HCT116 (cell line): ENCODE measurements around the gene TMC3.

Experiments
- ATF3 ChIP-seq: IDR thresholded peaks from 2 replicates; pipeline ENCODE4 v1.6.1; 2012
- CTCF ChIP-seq, 3 experiments: fragments of 200-600 bp in 1 of 3; sonication (generic) in 1 of 3; IDR thresholded peaks in 2 of 3; conservative IDR thresholded peaks in 1 of 3; 2 replicates each; pipeline ENCODE4 v1.5.1; 2012 to 2017; ENCODE audit warnings: low read depth in 2 of 3, low read length in 2 of 3, antibody characterized with exemption in 1 of 3, borderline replicate concordance in 1 of 3, control low read depth in 1 of 3, mild to moderate bottlenecking in 1 of 3, mixed read lengths in 1 of 3, mixed run types in 1 of 3, moderate library complexity in 1 of 3; ENCODE audit not compliant: insufficient read depth in 1 of 3
- EZH2 ChIP-seq: fragments of 200-600 bp; sonication (generic); IDR thresholded peaks from 2 replicates; pipeline ENCODE4 v1.6.1; 2017; ENCODE audit warnings: antibody characterized with exemption, mixed run types
- JUND ChIP-seq: IDR thresholded peaks from 2 replicates; pipeline ENCODE4 v1.6.1; 2012
- POLR2A ChIP-seq: IDR thresholded peaks from 2 replicates; pipeline ENCODE4 v1.7.0; 2011; ENCODE audit warnings: borderline replicate concordance; ENCODE audit not compliant: insufficient read depth, insufficient read length; ENCODE audit errors: extremely low read depth
- REST ChIP-seq: IDR thresholded peaks from 2 replicates; pipeline ENCODE4 v1.6.1; 2012; ENCODE audit warnings: low read depth
- SIN3A ChIP-seq: IDR thresholded peaks from 2 replicates; pipeline ENCODE4 v1.6.1; 2012; ENCODE audit warnings: low read depth
- YY1 ChIP-seq: IDR thresholded peaks from 2 replicates; pipeline ENCODE4 v1.6.1; 2011; ENCODE audit warnings: low read length, low read depth, moderate library complexity, mild to moderate bottlenecking; ENCODE audit not compliant: insufficient replicate concordance; ENCODE audit errors: extremely low read depth
- ZNF274 ChIP-seq: fragments of 200-500 bp; sonication (Bioruptor generic); IDR thresholded peaks from 2 replicates; pipeline ENCODE4 v1.6.1; 2014; ENCODE audit warnings: mild to moderate bottlenecking, low read depth, low read length, inconsistent platforms

GRCh38 chr15:81363718-81364500, 10.1 kb downstream of the TMC3 start:
- no peak for TF ChIP-seq POLR2A
- TF ChIP-seq CTCF (IDR thresholded peaks at IDR 0.05 in 2 of 3, conservative IDR thresholded peaks at IDR 0.05 in 1 of 3; ENCODE audit: borderline replicate concordance in 1 of 3, insufficient read depth in 1 of 3, low read depth in 2 of 3, low read length in 2 of 3), result no peak
- TF ChIP-seq EZH2, result no peak
- TF ChIP-seq SIN3A, result no peak
- no peak for TF ChIP-seq REST
- TF ChIP-seq JUND, result no peak
- no peak for TF ChIP-seq YY1
- no peak for TF ChIP-seq ATF3
- TF ChIP-seq ZNF274, result no peak
